ENCODE measurements around the gene MAP2. TPM values are rescaled to one million over a fixed set of nuclear protein-coding genes. Genes with fewer than 3 reads are reported as not detected.
"Not testable (repeated sequence)": the region's sequence is repeated elsewhere in the genome, so short reads cannot be mapped to it uniquely, and the experiment has no call there.

The MAP2 gene
- polyA plus RNA-seq, 1 donor (not counting 4 experiments of a cell fraction or from before 2014, with no cell fraction given), result 16.2 TPM

DNA sequence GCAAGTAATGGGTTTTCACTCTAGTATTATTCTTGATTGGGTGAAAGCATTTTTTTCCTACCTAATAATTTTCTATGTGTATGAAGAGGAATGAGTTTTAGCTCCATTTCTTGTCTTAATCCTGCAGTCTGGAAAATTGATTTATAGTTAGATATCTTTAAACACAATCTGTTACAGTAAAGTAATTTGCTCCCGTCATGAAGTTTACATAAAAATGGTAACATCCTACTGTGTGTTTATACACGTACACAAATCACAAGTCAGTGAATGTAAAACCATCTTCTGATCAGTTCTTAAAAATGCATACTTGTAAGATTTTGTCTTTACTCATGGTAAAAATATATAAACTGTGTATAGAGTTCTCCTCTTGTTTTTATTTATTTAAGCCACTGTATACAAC is 51.1 kb downstream of the MAP2 start:
- no peaks in the 10 kb centered on the region for H3K36me3 ChIP-seq (ENCODE audit: control insufficient read depth in 2 of 2, extremely low read depth in 1 of 2, insufficient read depth in 2 of 2, low read length in 2 of 2)
- H3K4me2 ChIP-seq (ENCODE audit: control insufficient read depth, extremely low read depth, insufficient read depth, low read depth, low read length), result no peak overlapping the region
- H3K9ac ChIP-seq (ENCODE audit: control insufficient read depth, extremely low read depth, insufficient read depth, low read length), result no peak overlapping the region
- DNase-seq (ENCODE audit: low read depth, low spot score) (no peak), FAIRE-seq (no peak)
- no peaks in the 10 kb centered on the region for H3K27me3 ChIP-seq (ENCODE audit: control insufficient read depth, extremely low read depth, insufficient read depth, low read length)
- dilution Hi-C loops (cut with MboI; ENCODE audit: extremely low pct_ligation_motif_present, low sequenced_read_pairs), result no loop called here
- H3K79me2 ChIP-seq (ENCODE audit: control insufficient read depth, insufficient read depth, low read length), result no peaks in the 10 kb centered on the region
- no peak overlapping the region for H3K27ac ChIP-seq (ENCODE audit: control insufficient read depth, insufficient read depth, low read length)
- no peaks in the 10 kb centered on the region for H3K9me1 ChIP-seq (ENCODE audit: control insufficient read depth, extremely low read depth, insufficient read depth, low read length)
- H4K20me1 ChIP-seq (ENCODE audit: control insufficient read depth, extremely low read depth, insufficient read depth, low read length), result no peaks in the 10 kb centered on the region
- no peaks in the 10 kb centered on the region for H3K9me3 ChIP-seq (ENCODE audit: control insufficient read depth, low read depth, low read length)
- TF ChIP-seq, protein P1, sequence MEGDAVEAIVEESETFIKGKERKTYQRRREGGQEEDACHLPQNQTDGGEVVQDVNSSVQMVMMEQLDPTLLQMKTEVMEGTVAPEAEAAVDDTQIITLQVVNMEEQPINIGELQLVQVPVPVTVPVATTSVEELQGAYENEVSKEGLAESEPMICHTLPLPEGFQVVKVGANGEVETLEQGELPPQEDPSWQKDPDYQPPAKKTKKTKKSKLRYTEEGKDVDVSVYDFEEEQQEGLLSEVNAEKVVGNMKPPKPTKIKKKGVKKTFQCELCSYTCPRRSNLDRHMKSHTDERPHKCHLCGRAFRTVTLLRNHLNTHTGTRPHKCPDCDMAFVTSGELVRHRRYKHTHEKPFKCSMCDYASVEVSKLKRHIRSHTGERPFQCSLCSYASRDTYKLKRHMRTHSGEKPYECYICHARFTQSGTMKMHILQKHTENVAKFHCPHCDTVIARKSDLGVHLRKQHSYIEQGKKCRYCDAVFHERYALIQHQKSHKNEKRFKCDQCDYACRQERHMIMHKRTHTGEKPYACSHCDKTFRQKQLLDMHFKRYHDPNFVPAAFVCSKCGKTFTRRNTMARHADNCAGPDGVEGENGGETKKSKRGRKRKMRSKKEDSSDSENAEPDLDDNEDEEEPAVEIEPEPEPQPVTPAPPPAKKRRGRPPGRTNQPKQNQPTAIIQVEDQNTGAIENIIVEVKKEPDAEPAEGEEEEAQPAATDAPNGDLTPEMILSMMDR (optimal IDR thresholded peaks at IDR 0.05 in 1 of 3, IDR thresholded peaks at IDR 0.05 in 1 of 3, conservative IDR thresholded peaks at IDR 0.05 in 1 of 3; ENCODE audit: extremely low read depth in 1 of 3, insufficient read depth in 2 of 3, low read length in 3 of 3), result no peak
- TF ChIP-seq EZH2 (IDR thresholded peaks at IDR 0.05; ENCODE audit: low read length), result no peak
- H2AFZ ChIP-seq (ENCODE audit: control insufficient read depth, low read length), result no peak overlapping the region
- peaks cover 32% of the 10 kb centered on the region for H3K4me1 ChIP-seq (ENCODE audit: control insufficient read depth, extremely low read depth, insufficient read depth, low read length)
- H3K4me3 ChIP-seq (ENCODE audit: control insufficient read depth in 2 of 3, extremely low read depth in 1 of 3, insufficient read depth in 2 of 3, low read depth in 1 of 3, low read length in 3 of 3), result no peak overlapping the region

DNA sequence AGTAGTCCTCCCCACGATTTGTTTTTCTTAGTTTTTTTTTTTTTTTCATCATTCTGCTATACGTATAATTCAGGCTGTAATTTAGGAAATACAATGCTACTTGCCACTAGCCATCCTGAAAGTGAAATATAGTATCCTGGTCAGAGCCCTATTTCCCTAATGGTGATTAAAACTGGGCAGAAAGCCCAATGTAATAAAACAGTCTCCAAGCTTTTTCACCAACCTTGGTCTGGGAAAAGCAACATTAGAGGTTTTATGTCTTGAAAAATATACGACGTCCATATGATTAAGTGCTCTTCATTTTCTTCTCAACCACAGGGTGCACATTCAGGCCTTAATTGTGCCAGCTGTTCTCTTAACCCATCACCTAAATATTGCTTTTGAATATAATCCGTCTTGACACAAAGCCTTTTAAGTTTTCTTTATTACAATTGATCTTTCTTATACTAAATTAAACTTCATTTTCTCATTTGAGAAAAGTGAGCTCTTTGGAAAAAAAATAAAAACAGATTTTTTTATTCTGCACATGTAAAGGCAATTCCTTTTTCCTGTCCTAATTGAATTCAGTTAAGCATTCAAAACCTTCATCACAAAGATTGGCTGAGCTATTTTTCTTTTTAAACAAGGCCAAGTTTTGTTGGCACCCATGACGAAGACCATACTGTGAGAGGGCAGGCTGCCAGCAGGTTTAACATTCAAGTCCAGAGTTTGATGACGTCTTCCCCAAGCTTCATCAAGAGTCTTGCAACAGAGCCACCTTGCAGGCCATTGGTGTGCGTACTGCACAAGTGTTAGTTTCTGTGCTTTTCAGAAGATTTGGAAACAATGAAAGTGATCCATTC is 52.7 kb downstream of the MAP2 start:
- no peaks in the 10 kb centered on the region for H3K79me2 ChIP-seq (ENCODE audit: control insufficient read depth, insufficient read depth, low read length)
- no peaks in the 10 kb centered on the region for H3K9me3 ChIP-seq (ENCODE audit: control insufficient read depth, low read depth, low read length)
- no peak overlapping the region for H3K4me3 ChIP-seq (ENCODE audit: control insufficient read depth in 2 of 3, extremely low read depth in 1 of 3, insufficient read depth in 2 of 3, low read depth in 1 of 3, low read length in 3 of 3)
- DNase-seq (ENCODE audit: low read depth, low spot score), result no peak
- H3K4me2 ChIP-seq (ENCODE audit: control insufficient read depth, extremely low read depth, insufficient read depth, low read depth, low read length), result no peak overlapping the region
- H3K27me3 ChIP-seq (ENCODE audit: control insufficient read depth, extremely low read depth, insufficient read depth, low read length), result no peaks in the 10 kb centered on the region
- peaks cover 24% of the 10 kb centered on the region for H3K4me1 ChIP-seq (ENCODE audit: control insufficient read depth, extremely low read depth, insufficient read depth, low read length)
- H3K27ac ChIP-seq (ENCODE audit: control insufficient read depth, insufficient read depth, low read length), result no peak overlapping the region
- no peaks in the 10 kb centered on the region for H3K9me1 ChIP-seq (ENCODE audit: control insufficient read depth, extremely low read depth, insufficient read depth, low read length)
- TF ChIP-seq, protein P1 (optimal IDR thresholded peaks at IDR 0.05 in 1 of 3, IDR thresholded peaks at IDR 0.05 in 1 of 3, conservative IDR thresholded peaks at IDR 0.05 in 1 of 3; ENCODE audit: extremely low read depth in 1 of 3, insufficient read depth in 2 of 3, low read length in 3 of 3), result no peak
- no peak for TF ChIP-seq EZH2 (IDR thresholded peaks at IDR 0.05; ENCODE audit: low read length)
- no peak overlapping the region for H3K9ac ChIP-seq (ENCODE audit: control insufficient read depth, extremely low read depth, insufficient read depth, low read length)
- no peak for FAIRE-seq
- no peaks in the 10 kb centered on the region for H4K20me1 ChIP-seq (ENCODE audit: control insufficient read depth, extremely low read depth, insufficient read depth, low read length)
- dilution Hi-C loops (cut with MboI; ENCODE audit: extremely low pct_ligation_motif_present, low sequenced_read_pairs), result no loop called here
- peaks cover 0 to 5% of the 10 kb centered on the region in 2 experiments for H3K36me3 ChIP-seq (ENCODE audit: control insufficient read depth in 2 of 2, extremely low read depth in 1 of 2, insufficient read depth in 2 of 2, low read length in 2 of 2)
- H2AFZ ChIP-seq (ENCODE audit: control insufficient read depth, low read length), result no peak overlapping the region

DNA sequence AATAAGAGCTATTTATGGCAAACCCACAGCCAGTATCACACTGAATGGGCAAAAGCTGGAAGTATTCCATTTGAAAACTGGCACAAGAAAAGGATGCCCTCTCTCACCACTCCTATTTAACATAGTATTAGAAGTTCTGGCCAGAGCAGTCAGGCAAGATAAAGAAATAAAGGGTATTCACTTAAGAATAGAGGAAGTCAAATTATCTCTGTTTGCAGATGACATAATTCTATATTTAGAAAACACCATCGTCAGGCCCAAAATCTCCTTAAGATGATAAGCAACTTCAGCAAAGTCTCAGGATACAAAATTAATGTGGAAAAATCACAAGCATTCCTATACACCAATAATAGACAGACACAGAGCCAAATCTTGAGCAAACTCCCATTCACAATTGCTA is 68.4 kb downstream of the MAP2 start:
- H3K9me1 ChIP-seq (ENCODE audit: control insufficient read depth, extremely low read depth, insufficient read depth, low read length); H3K9ac ChIP-seq (ENCODE audit: control insufficient read depth, extremely low read depth, insufficient read depth, low read length); H3K36me3 ChIP-seq (ENCODE audit: control insufficient read depth in 2 of 2, extremely low read depth in 1 of 2, insufficient read depth in 2 of 2, low read length in 2 of 2); H2AFZ ChIP-seq (ENCODE audit: control insufficient read depth, low read length); H3K27ac ChIP-seq (ENCODE audit: control insufficient read depth, insufficient read depth, low read length); DNase-seq (ENCODE audit: low read depth, low spot score); H3K4me3 ChIP-seq (ENCODE audit: control insufficient read depth in 2 of 3, extremely low read depth in 1 of 3, insufficient read depth in 2 of 3, low read depth in 1 of 3, low read length in 3 of 3); H3K79me2 ChIP-seq (ENCODE audit: control insufficient read depth, insufficient read depth, low read length); H3K9me3 ChIP-seq (ENCODE audit: control insufficient read depth, low read depth, low read length); FAIRE-seq; H4K20me1 ChIP-seq (ENCODE audit: control insufficient read depth, extremely low read depth, insufficient read depth, low read length); dilution Hi-C loops (cut with MboI; ENCODE audit: extremely low pct_ligation_motif_present, low sequenced_read_pairs); H3K4me2 ChIP-seq (ENCODE audit: control insufficient read depth, extremely low read depth, insufficient read depth, low read depth, low read length); H3K27me3 ChIP-seq (ENCODE audit: control insufficient read depth, extremely low read depth, insufficient read depth, low read length): not testable (repeated sequence)
- peaks cover 17% of the 10 kb centered on the region for H3K4me1 ChIP-seq (ENCODE audit: control insufficient read depth, extremely low read depth, insufficient read depth, low read length)
